GM23338 (cell line): ENCODE data around the gene BHLHE23. TPM values are rescaled to one million over a fixed set of nuclear protein-coding genes. Genes with fewer than 3 reads are reported as not detected.

Source experiments
- ATAC-seq: fragments of 200-7000 bp; cut with Tn5 transposase; 3 replicates; pipeline ENCODE4 v1.9.1; 2020
- DNase-seq: peaks from one replicate; pipeline ENCODE4 v3.0.0-alpha.2; 2015; ENCODE audit warnings: low spot score
- H2AFZ ChIP-seq: fragments of 200-600 bp; sonication (generic); 2 replicates; pipeline ENCODE4 v1.8.0; 2016; ENCODE audit warnings: antibody characterized with exemption, mild to moderate bottlenecking, moderate library complexity
- H3F3A ChIP-seq: fragments of 200-600 bp; sonication (generic); replicated peaks from 2 replicates; pipeline ENCODE4 v1.8.0; 2017; ENCODE audit warnings: antibody characterized with exemption, mixed run types, low read depth
- H3K27ac ChIP-seq: fragments of 200-600 bp; sonication (generic); 2 replicates; pipeline ENCODE4 v1.6.1; 2016; ENCODE audit warnings: low read depth
- H3K27me3 ChIP-seq: fragments of 200-600 bp; sonication (generic); 2 replicates; pipeline ENCODE4 v1.8.0; 2016; ENCODE audit warnings: mild to moderate bottlenecking, mixed run types, moderate library complexity; ENCODE audit not compliant: insufficient read depth
- H3K36me3 ChIP-seq: fragments of 200-600 bp; sonication (generic); 2 replicates; pipeline ENCODE4 v1.8.0; 2016; ENCODE audit warnings: mild to moderate bottlenecking; ENCODE audit not compliant: insufficient read depth
- H3K4me1 ChIP-seq: fragments of 200-600 bp; sonication (generic); 2 replicates; pipeline ENCODE4 v1.8.0; 2016; ENCODE audit warnings: mild to moderate bottlenecking, moderate library complexity; ENCODE audit not compliant: insufficient read depth
- H3K4me2 ChIP-seq: fragments of 200-600 bp; sonication (generic); 2 replicates; pipeline ENCODE4 v1.7.1; 2017; ENCODE audit warnings: mixed run types
- H3K4me3 ChIP-seq: fragments of 200-600 bp; sonication (generic); 2 replicates; pipeline ENCODE4 v1.6.1; 2016; ENCODE audit warnings: mixed run types
- H3K79me2 ChIP-seq: fragments of 200-600 bp; sonication (generic); replicated peaks from 2 replicates; pipeline ENCODE4 v1.8.0; 2017; ENCODE audit warnings: mild to moderate bottlenecking; ENCODE audit not compliant: insufficient read depth
- H3K9me2 ChIP-seq: fragments of 200-600 bp; sonication (generic); 2 replicates; pipeline ENCODE4 v1.8.0; 2017; ENCODE audit not compliant: insufficient read depth
- H4K20me1 ChIP-seq: fragments of 200-600 bp; sonication (generic); replicated peaks from 2 replicates; pipeline ENCODE4 v1.8.0; 2017; ENCODE audit warnings: mild to moderate bottlenecking; ENCODE audit not compliant: insufficient read depth
- H3K27ac Mint-ChIP-seq: 2 replicates; pipeline ENCODE4 v1.8.0; 2020; ENCODE audit warnings: inconsistent platforms, mild to moderate bottlenecking, moderate library complexity, mixed read lengths
- H3K27me3 Mint-ChIP-seq: 3 replicates; pipeline ENCODE4 v1.8.0; 2022; ENCODE audit warnings: low read depth, mild to moderate bottlenecking, moderate library complexity, mixed read lengths, inconsistent platforms; ENCODE audit not compliant: insufficient read depth, poor library complexity
- H3K36me3 Mint-ChIP-seq: 3 replicates; pipeline ENCODE4 v1.8.0; 2021; ENCODE audit warnings: low read depth, mild to moderate bottlenecking, inconsistent platforms, moderate library complexity, mixed read lengths
- H3K4me1 Mint-ChIP-seq: 3 replicates; pipeline ENCODE4 v1.8.0; 2020; ENCODE audit warnings: mild to moderate bottlenecking, inconsistent platforms, mixed read lengths
- H3K4me3 Mint-ChIP-seq: 3 replicates; pipeline ENCODE4 v1.8.0; 2021; ENCODE audit warnings: moderate library complexity, mild to moderate bottlenecking, inconsistent platforms, mixed read lengths
- H3K9me3 Mint-ChIP-seq: 3 replicates; pipeline ENCODE4 v1.8.0; 2020; ENCODE audit warnings: moderate library complexity, mild to moderate bottlenecking, inconsistent platforms, mixed read lengths
- CREB1 ChIP-seq: fragments of 250-450 bp; sonication (Bioruptor Pico); IDR thresholded peaks from 2 replicates; pipeline ENCODE4 v1.5.0; 2020; ENCODE audit warnings: low read depth, mild to moderate bottlenecking, moderate library complexity
- EZH2phosphoT487 ChIP-seq: fragments of 200-600 bp; sonication (generic); IDR thresholded peaks from one replicate; pipeline ENCODE4 v1.8.1; 2018; ENCODE audit warnings: antibody characterized with exemption; ENCODE audit not compliant: unreplicated experiment
- NANOG ChIP-seq: IDR thresholded peaks from 2 replicates; pipeline ENCODE4 v1.6.1; 2016; ENCODE audit warnings: antibody characterized with exemption, borderline replicate concordance
- POLR2AphosphoS5 ChIP-seq: IDR thresholded peaks from 2 replicates; pipeline ENCODE4 v1.6.1; 2016; ENCODE audit warnings: antibody characterized with exemption, low read depth
- REST ChIP-seq: IDR thresholded peaks from one replicate; pipeline ENCODE4 v1.6.1; 2018; ENCODE audit warnings: antibody characterized with exemption; ENCODE audit not compliant: unreplicated experiment
- STAT1 ChIP-seq: IDR thresholded peaks from one replicate; pipeline ENCODE4 v1.6.1; 2016; ENCODE audit warnings: antibody characterized with exemption; ENCODE audit not compliant: unreplicated experiment
- polyA plus RNA-seq: library from polyadenylated mRNA; unstranded; fragments of >200 nt; fragmentation: Nextera tagmentation; extraction: Ambion mirVana; gene quantifications from 2 replicates; pipeline ENCODE4 v1.2.1, GENCODE V29; 2016
- total RNA-seq: library from RNA; depleted of rRNA; stranded (reverse); fragments of >200 nt; shearing (Covaris generic); gene quantifications from 2 replicates; pipeline ENCODE4 v1.2.3, GENCODE V29; 2014
- TF ChIP-seq, protein P1 (sequence below), 2 experiments: fragments of 200-600 bp in 1 of 2; sonication (generic) in 1 of 2; conservative IDR thresholded peaks; 2 replicates each; pipeline versions ENCODE4 v1.5.1 to v1.6.1; 2016 to 2017; ENCODE audit warnings: antibody characterized with exemption in 2 of 2, low read depth in 2 of 2, mild to moderate bottlenecking in 2 of 2, moderate library complexity in 1 of 2

Gene BHLHE23
- total and polyA plus RNA-seq, 2 experiments from 2014 or later, result 0.52 to 5.0 TPM

DNA sequence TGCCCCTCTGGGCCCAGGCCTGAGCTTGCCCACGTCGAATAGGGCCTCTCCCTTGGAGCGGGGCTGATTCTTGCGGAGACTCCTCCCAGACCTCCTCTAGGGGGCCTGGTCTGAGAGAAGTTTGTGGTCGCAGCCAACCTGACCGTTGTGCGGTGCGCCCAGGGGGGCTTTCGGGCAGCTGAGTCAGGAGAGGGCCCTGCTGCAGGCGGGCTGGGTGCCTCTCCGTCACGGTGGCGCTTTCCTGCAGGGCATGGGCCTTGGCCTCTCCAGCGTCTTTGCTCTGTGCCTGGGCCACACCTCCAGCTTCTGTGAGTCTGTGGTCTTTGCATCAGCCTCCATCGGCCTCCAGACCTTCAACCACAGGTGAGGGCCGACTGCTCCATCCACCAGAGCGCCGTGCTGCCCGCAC, 41.4 kb downstream of the BHLHE23 start:
- no peaks in the 10 kb centered on the region for H4K20me1 ChIP-seq
- Mint-ChIP-seq H3K9me3 (no peaks in the 10 kb centered on the region), H3K4me3 (no peak overlapping the region; the same call in 2 of the 3 replicates), H3K27me3 (peaks cover 10% of the 10 kb centered on the region), H3K36me3 (no peaks in the 10 kb centered on the region; the same call in 2 of the 3 replicates), H3K4me1 (peaks cover 4% of the 10 kb centered on the region), H3K27ac (0 out of 2 replicates have a peak overlapping the region, but pooled peaks have one; percentile 14)
- TF ChIP-seq, protein P1, sequence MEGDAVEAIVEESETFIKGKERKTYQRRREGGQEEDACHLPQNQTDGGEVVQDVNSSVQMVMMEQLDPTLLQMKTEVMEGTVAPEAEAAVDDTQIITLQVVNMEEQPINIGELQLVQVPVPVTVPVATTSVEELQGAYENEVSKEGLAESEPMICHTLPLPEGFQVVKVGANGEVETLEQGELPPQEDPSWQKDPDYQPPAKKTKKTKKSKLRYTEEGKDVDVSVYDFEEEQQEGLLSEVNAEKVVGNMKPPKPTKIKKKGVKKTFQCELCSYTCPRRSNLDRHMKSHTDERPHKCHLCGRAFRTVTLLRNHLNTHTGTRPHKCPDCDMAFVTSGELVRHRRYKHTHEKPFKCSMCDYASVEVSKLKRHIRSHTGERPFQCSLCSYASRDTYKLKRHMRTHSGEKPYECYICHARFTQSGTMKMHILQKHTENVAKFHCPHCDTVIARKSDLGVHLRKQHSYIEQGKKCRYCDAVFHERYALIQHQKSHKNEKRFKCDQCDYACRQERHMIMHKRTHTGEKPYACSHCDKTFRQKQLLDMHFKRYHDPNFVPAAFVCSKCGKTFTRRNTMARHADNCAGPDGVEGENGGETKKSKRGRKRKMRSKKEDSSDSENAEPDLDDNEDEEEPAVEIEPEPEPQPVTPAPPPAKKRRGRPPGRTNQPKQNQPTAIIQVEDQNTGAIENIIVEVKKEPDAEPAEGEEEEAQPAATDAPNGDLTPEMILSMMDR (conservative IDR thresholded peaks at IDR 0.05; ENCODE audit: low read depth in 2 of 2), result peak in 1 of 2 experiments; percentile 23; a peak in 2 of 4 replicates
- TF ChIP-seq POLR2AphosphoS5, result no peak
- DNase-seq (peak; percentile 48), ATAC-seq (peak; percentile 39)
- H3K27ac ChIP-seq, result no peak overlapping the region
- H3K4me1 ChIP-seq, result peaks cover 7% of the 10 kb centered on the region; the same call in 1 of the 2 replicates
- H3K4me3 ChIP-seq, result no peak overlapping the region
- peaks cover 3% of the 10 kb centered on the region; the same call in 1 of the 2 replicates for H3F3A ChIP-seq
- no peak overlapping the region for H3K4me2 ChIP-seq
- H3K9me2 ChIP-seq, result no peaks in the 10 kb centered on the region
- H3K79me2 ChIP-seq, result no peaks in the 10 kb centered on the region
- no peaks in the 10 kb centered on the region for H3K27me3 ChIP-seq
- no peak overlapping the region for H2AFZ ChIP-seq
- H3K36me3 ChIP-seq, result no peaks in the 10 kb centered on the region

DNA sequence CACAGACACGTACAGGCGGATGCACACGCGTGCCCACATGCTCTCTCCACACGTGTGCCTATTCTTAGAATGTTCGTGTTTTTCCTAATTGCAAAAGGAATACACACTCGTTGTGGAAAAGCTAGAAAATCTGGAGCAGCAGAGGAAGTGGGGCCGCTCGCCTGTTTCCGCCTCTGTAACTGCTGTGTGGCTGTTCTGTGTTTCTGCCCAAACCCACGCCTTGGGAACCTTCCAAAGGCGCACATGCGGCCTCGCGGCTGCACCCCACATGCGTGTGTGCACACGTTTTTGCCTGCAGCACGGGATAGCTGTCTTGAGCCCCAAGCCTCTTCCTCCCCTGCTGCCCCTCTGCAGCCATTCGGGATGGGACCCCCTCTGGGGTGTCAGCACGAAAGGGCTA, 42.1 kb downstream of the BHLHE23 start:
- Mint-ChIP-seq H3K4me1 (peaks cover 7% of the 10 kb centered on the region), H3K4me3 (no peak overlapping the region), H3K27ac (no peak overlapping the region), H3K27me3 (peaks cover 8% of the 10 kb centered on the region), H3K9me3 (no peaks in the 10 kb centered on the region), H3K36me3 (no peaks in the 10 kb centered on the region; the same call in 2 of the 3 replicates)
- DNase-seq (no peak), ATAC-seq (no peak)
- Histone ChIP-seq H3K27me3 (no peaks in the 10 kb centered on the region), H3K36me3 (no peaks in the 10 kb centered on the region), H2AFZ (no peak overlapping the region), H3F3A (no peaks in the 10 kb centered on the region; the same call in 1 of the 2 replicates), H3K4me3 (no peak overlapping the region), H3K4me2 (no peak overlapping the region), H4K20me1 (no peaks in the 10 kb centered on the region), H3K27ac (no peak overlapping the region), H3K9me2 (no peaks in the 10 kb centered on the region), H3K4me1 (peaks cover 7% of the 10 kb centered on the region; the same call in 1 of the 2 replicates), H3K79me2 (no peaks in the 10 kb centered on the region)
- no peak for TF ChIP-seq STAT1
- no peak for TF ChIP-seq NANOG
- no peak for TF ChIP-seq POLR2AphosphoS5
- no peak for TF ChIP-seq CREB1 (CRISPR knock-in tag)
- no peak for TF ChIP-seq EZH2phosphoT487
- TF ChIP-seq REST, result no peak
